Measurements from ENCODE around the gene UBE2J2. TPM values are rescaled to one million over a fixed set of nuclear protein-coding genes. Genes with fewer than 3 reads are reported as not detected.

The UBE2J2 gene
- polyA plus RNA-seq, 1 donor from 2014 or later: 79.7 TPM

- no peaks in the 10 kb centered on the region for H3K79me2 ChIP-seq (replicated peaks; ENCODE audit: insufficient read depth, low read length)
- H4K20me1 ChIP-seq (ENCODE audit: insufficient read depth): no peaks in the 10 kb centered on the region
- no peak overlapping the region for H2AFZ ChIP-seq (ENCODE audit: low read depth, low read length)
- no peaks in the 10 kb centered on the region for H3F3A ChIP-seq (ENCODE audit: insufficient read depth, low read length, poor library complexity, severe bottlenecking)
- no peaks in the 10 kb centered on the region for H3K36me3 ChIP-seq (ENCODE audit: insufficient read depth, low read length)
- H3K27ac ChIP-seq (ENCODE audit: low read length): no peak overlapping the region
- H3K27me3 ChIP-seq (ENCODE audit: insufficient read depth, low read depth, low read length): no peaks in the 10 kb centered on the region
- no peak overlapping the region for H3K4me2 ChIP-seq (ENCODE audit: low read length)
- H3K4me3 ChIP-seq (ENCODE audit: low read length): no peak overlapping the region
- no peaks in the 10 kb centered on the region for H3K9me2 ChIP-seq (ENCODE audit: insufficient read depth, low read length)
- no peaks in the 10 kb centered on the region for H3K9me3 ChIP-seq (ENCODE audit: low read length)
- H3K9ac ChIP-seq (ENCODE audit: low read length): no peak overlapping the region
- no peak for TF ChIP-seq SMC3 (conservative IDR thresholded peaks at IDR 0.05; ENCODE audit: poor library complexity)
- TF ChIP-seq EP300 (conservative IDR thresholded peaks at IDR 0.05; ENCODE audit: poor library complexity, severe bottlenecking): no peak
- TF ChIP-seq TAF1 (IDR thresholded peaks at IDR 0.05; ENCODE audit: low read depth): no peak
- TF ChIP-seq RAD21 (conservative IDR thresholded peaks at IDR 0.05): no peak
- no peak for TF ChIP-seq REST (IDR thresholded peaks at IDR 0.05; ENCODE audit: borderline replicate concordance)
Observed at GRCh38 chr1:1296070-1297061, 22.7 kb upstream of the UBE2J2 start.

GRCh38 chr1:1295154-1295923 is 21.7 kb upstream of the UBE2J2 start:
- TF ChIP-seq CTCF (IDR thresholded peaks at IDR 0.05; ENCODE audit: poor library complexity, severe bottlenecking) (no peak), MXI1 (conservative IDR thresholded peaks at IDR 0.05; ENCODE audit: poor library complexity, severe bottlenecking) (no peak), POLR2AphosphoS5 (IDR thresholded peaks at IDR 0.05) (no peak), REST (IDR thresholded peaks at IDR 0.05; ENCODE audit: borderline replicate concordance) (no peak), TAF1 (IDR thresholded peaks at IDR 0.05; ENCODE audit: low read depth) (no peak), EZH2 (IDR thresholded peaks at IDR 0.05; ENCODE audit: borderline replicate concordance, insufficient read depth, low read length, poor library complexity, severe bottlenecking) (no peak), EP300 (conservative IDR thresholded peaks at IDR 0.05; ENCODE audit: poor library complexity, severe bottlenecking) (no peak), SMC3 (conservative IDR thresholded peaks at IDR 0.05; ENCODE audit: poor library complexity) (no peak), RAD21 (conservative IDR thresholded peaks at IDR 0.05) (no peak)
- H3K27ac ChIP-seq (ENCODE audit: low read length): no peak overlapping the region
- H3K79me2 ChIP-seq (replicated peaks; ENCODE audit: insufficient read depth, low read length): no peaks in the 10 kb centered on the region
- no peaks in the 10 kb centered on the region for H3K36me3 ChIP-seq (ENCODE audit: insufficient read depth, low read length)
- no peaks in the 10 kb centered on the region for H3K27me3 ChIP-seq (ENCODE audit: insufficient read depth, low read depth, low read length)
- no peak overlapping the region for H2AFZ ChIP-seq (ENCODE audit: low read depth, low read length)
- no peak overlapping the region for H3K9ac ChIP-seq (ENCODE audit: low read length)
- no peak overlapping the region for H3K4me3 ChIP-seq (ENCODE audit: low read length)
- H3F3A ChIP-seq (ENCODE audit: insufficient read depth, low read length, poor library complexity, severe bottlenecking): no peaks in the 10 kb centered on the region
- H3K9me2 ChIP-seq (ENCODE audit: insufficient read depth, low read length): no peaks in the 10 kb centered on the region
- H4K20me1 ChIP-seq (ENCODE audit: insufficient read depth): no peaks in the 10 kb centered on the region
- H3K4me2 ChIP-seq (ENCODE audit: low read length): no peak overlapping the region
- no peaks in the 10 kb centered on the region for H3K9me3 ChIP-seq (ENCODE audit: low read length)

Data from neural cell (in vitro differentiated cells).